Measurements from ENCODE around the gene CEP85.

Gene CEP85

DNA sequence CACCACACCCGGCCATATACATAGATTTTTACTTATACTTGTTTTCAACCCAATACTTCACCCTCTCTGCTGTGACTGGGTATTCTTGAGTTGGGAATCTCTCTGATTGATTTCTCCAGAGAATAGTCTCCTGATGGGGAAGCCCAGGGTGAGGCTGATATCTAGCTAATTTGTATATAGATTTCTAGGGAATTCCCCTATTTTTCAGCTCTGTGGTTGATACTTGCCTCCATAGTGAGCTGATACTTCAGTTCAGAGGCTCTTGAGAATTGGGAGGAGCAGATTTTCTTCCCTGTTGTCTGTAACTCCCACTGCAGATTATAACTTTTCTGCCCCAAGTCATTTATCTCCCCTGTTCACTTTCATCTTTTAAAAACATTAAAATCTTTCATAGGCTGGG is 31.4 kb downstream of the CEP85 start:
- Histone ChIP-seq H3K27ac (ENCODE audit: low read depth, low read length) (no peak overlapping the region), H3K4me1 (ENCODE audit: insufficient read depth, low read length) (no peaks in the 10 kb centered on the region), H3K4me3 (ENCODE audit: low read depth in 1 of 2, low read length in 2 of 2) (no peak overlapping the region), H3K27me3 (ENCODE audit: control insufficient read depth in 1 of 2, insufficient read depth in 2 of 2, low read length in 2 of 2) (no peaks in the 10 kb centered on the region), H3K9me3 (ENCODE audit: low read length) (no peaks in the 10 kb centered on the region), H3K9ac (ENCODE audit: low read length) (no peak overlapping the region), H3K36me3 (ENCODE audit: insufficient read depth, low read length) (no peaks in the 10 kb centered on the region)

GRCh38 chr1:26268290-26269197 is 34.5 kb downstream of the CEP85 start:
- Histone ChIP-seq H3K27ac (ENCODE audit: low read depth, low read length) (no peak overlapping the region), H3K4me3 (ENCODE audit: low read depth in 1 of 2, low read length in 2 of 2) (no peak overlapping the region), H3K27me3 (ENCODE audit: control insufficient read depth in 1 of 2, insufficient read depth in 2 of 2, low read length in 2 of 2) (no peaks in the 10 kb centered on the region), H3K36me3 (ENCODE audit: insufficient read depth, low read length) (no peaks in the 10 kb centered on the region), H3K9me3 (ENCODE audit: low read length) (no peaks in the 10 kb centered on the region), H3K9ac (ENCODE audit: low read length) (no peak overlapping the region), H3K4me1 (ENCODE audit: insufficient read depth, low read length) (no peaks in the 10 kb centered on the region)

GRCh38 chr1:26269198-26269550 is 35.2 kb downstream of the CEP85 start:
- no peaks in the 10 kb centered on the region for H3K27me3 ChIP-seq (ENCODE audit: control insufficient read depth in 1 of 2, insufficient read depth in 2 of 2, low read length in 2 of 2)
- H3K4me3 ChIP-seq (ENCODE audit: low read depth in 1 of 2, low read length in 2 of 2), result no peak overlapping the region
- no peaks in the 10 kb centered on the region for H3K4me1 ChIP-seq (ENCODE audit: insufficient read depth, low read length)
- H3K27ac ChIP-seq (ENCODE audit: low read depth, low read length), result no peak overlapping the region
- H3K36me3 ChIP-seq (ENCODE audit: insufficient read depth, low read length), result no peaks in the 10 kb centered on the region
- H3K9ac ChIP-seq (ENCODE audit: low read length), result no peak overlapping the region
- H3K9me3 ChIP-seq (ENCODE audit: low read length), result no peaks in the 10 kb centered on the region

GRCh38 chr1:26274801-26275425 is 40.9 kb downstream of the CEP85 start:
- Histone ChIP-seq H3K4me3 (ENCODE audit: low read depth in 1 of 2, low read length in 2 of 2) (no peak overlapping the region), H3K27me3 (ENCODE audit: control insufficient read depth in 1 of 2, insufficient read depth in 2 of 2, low read length in 2 of 2) (no peaks in the 10 kb centered on the region), H3K4me1 (ENCODE audit: insufficient read depth, low read length) (peaks cover 43% of the 10 kb centered on the region), H3K36me3 (ENCODE audit: insufficient read depth, low read length) (peaks cover 6% of the 10 kb centered on the region), H3K9me3 (ENCODE audit: low read length) (no peaks in the 10 kb centered on the region), H3K9ac (ENCODE audit: low read length) (no peak overlapping the region), H3K27ac (ENCODE audit: low read depth, low read length) (no peak overlapping the region)

DNA sequence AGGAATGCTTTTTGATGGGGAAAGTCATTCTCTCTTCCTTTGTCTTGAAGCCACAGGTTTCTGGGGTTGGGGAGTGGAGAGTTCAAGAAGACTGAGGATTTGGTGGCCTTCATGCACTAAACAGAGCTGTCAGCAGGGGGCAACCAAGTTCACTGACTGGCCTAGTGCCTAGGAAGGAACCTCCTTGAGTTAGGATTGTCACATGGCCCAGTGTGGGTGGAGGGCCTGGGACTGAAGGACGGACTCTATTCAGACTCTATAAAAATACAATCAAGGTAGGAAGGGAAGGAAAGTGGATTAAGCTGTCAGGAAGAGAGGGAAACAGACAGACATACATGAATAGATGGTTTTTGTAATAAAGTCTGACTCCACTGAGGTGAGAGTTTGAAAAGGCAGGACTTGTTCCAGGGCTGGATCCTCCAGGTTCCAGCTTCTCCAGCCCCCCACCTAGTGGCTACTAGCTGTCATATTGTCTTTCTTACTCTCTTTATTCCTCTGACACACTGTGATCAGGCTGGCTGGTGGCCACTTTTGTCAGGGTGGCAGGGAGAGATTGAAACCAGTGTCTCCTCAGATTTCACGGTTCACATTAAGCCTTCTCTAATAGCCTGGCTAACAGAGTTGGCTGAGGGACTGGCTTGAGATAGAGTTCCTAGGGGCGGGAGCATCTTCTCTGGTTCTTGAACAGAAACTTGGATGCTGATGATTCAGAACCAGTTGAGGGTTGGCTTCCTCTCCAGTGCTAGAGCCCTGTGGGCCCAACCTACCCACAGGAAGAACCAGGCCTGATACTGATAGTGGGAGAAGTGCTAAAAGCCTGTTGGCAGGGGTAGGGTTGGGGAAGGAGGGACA is 41.8 kb downstream of the CEP85 start:
- H3K9ac ChIP-seq (ENCODE audit: low read length), result peak overlapping the region; percentile 26
- H3K27me3 ChIP-seq (ENCODE audit: control insufficient read depth in 1 of 2, insufficient read depth in 2 of 2, low read length in 2 of 2), result no peaks in the 10 kb centered on the region
- peaks cover 48% of the 10 kb centered on the region for H3K4me1 ChIP-seq (ENCODE audit: insufficient read depth, low read length)
- no peak overlapping the region for H3K4me3 ChIP-seq (ENCODE audit: low read depth in 1 of 2, low read length in 2 of 2)
- H3K27ac ChIP-seq (ENCODE audit: low read depth, low read length), result peak overlapping the region; percentile 27
- no peaks in the 10 kb centered on the region for H3K9me3 ChIP-seq (ENCODE audit: low read length)
- peaks cover 6% of the 10 kb centered on the region for H3K36me3 ChIP-seq (ENCODE audit: insufficient read depth, low read length)

GRCh38 chr1:26276432-26276838 is 42.4 kb downstream of the CEP85 start:
- Histone ChIP-seq H3K9ac (ENCODE audit: low read length) (peak overlapping the region; percentile 26), H3K4me1 (ENCODE audit: insufficient read depth, low read length) (peaks cover 54% of the 10 kb centered on the region)

GRCh38 chr1:26277261-26277661 is 43.3 kb downstream of the CEP85 start:
- peaks cover 6% of the 10 kb centered on the region for H3K36me3 ChIP-seq (ENCODE audit: insufficient read depth, low read length)
- H3K9ac ChIP-seq (ENCODE audit: low read length), result no peak overlapping the region
- H3K9me3 ChIP-seq (ENCODE audit: low read length), result no peaks in the 10 kb centered on the region
- H3K4me1 ChIP-seq (ENCODE audit: insufficient read depth, low read length), result peaks cover 56% of the 10 kb centered on the region
- no peak overlapping the region for H3K4me3 ChIP-seq (ENCODE audit: low read depth in 1 of 2, low read length in 2 of 2)
- no peaks in the 10 kb centered on the region for H3K27me3 ChIP-seq (ENCODE audit: control insufficient read depth in 1 of 2, insufficient read depth in 2 of 2, low read length in 2 of 2)
- H3K27ac ChIP-seq (ENCODE audit: low read depth, low read length), result no peak overlapping the region

More at GRCh38 chr1:26276432-26276838, 42.4 kb downstream of the CEP85 start:
- no peak overlapping the region for H3K4me3 ChIP-seq (ENCODE audit: low read depth in 1 of 2, low read length in 2 of 2)
- H3K36me3 ChIP-seq (ENCODE audit: insufficient read depth, low read length), result peaks cover 6% of the 10 kb centered on the region
- no peaks in the 10 kb centered on the region for H3K27me3 ChIP-seq (ENCODE audit: control insufficient read depth in 1 of 2, insufficient read depth in 2 of 2, low read length in 2 of 2)
- H3K27ac ChIP-seq (ENCODE audit: low read depth, low read length), result no peak overlapping the region
- H3K9me3 ChIP-seq (ENCODE audit: low read length), result no peaks in the 10 kb centered on the region

DNA sequence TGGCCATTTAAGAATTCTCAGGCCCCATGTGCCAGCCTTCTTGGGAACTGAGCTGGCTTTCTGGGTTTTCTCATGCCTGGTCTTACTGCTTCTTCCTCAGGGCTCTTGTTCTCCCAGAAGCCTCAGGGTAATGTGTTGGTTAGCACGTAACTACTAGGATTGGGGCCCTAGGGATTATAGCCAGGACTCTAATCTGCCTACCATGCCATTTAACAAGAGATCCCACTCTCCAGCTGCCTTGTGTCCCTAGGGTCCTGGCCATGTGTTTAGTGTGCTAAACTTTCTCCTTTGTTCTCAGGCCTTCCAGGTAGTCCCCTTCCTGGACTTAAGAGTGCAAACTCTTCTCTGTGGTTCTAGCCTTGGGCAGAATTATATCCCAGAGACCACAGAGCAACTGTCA is 43.7 kb downstream of the CEP85 start:
- H3K4me3 ChIP-seq (ENCODE audit: low read depth in 1 of 2, low read length in 2 of 2), result no peak overlapping the region
- H3K4me1 ChIP-seq (ENCODE audit: insufficient read depth, low read length), result peaks cover 56% of the 10 kb centered on the region
- peaks cover 6% of the 10 kb centered on the region for H3K36me3 ChIP-seq (ENCODE audit: insufficient read depth, low read length)
- H3K27me3 ChIP-seq (ENCODE audit: control insufficient read depth in 1 of 2, insufficient read depth in 2 of 2, low read length in 2 of 2), result no peaks in the 10 kb centered on the region
- H3K9me3 ChIP-seq (ENCODE audit: low read length), result no peaks in the 10 kb centered on the region
- H3K9ac ChIP-seq (ENCODE audit: low read length), result no peak overlapping the region
- no peak overlapping the region for H3K27ac ChIP-seq (ENCODE audit: low read depth, low read length)

DNA sequence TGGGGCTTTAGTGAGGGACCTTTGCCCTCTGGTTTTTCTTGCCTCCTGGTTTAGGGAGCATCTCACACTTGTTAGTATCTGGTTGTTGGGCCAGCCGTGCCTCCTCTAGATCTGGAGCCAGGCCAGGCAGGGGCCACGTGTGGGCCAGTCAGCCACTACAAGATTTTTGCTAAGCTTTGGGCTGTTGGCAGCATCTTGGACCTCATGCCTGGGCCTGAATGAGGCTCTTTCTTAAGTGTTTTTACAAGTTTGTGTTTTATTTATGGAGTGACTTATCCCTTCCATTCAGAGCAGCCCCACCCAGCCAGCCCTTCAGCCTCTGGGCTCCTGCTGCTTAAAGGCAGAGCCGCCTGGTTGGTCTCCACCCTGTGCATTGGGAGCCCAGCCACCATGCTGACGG is 44.3 kb downstream of the CEP85 start:
- Histone ChIP-seq H3K4me3 (ENCODE audit: low read depth in 1 of 2, low read length in 2 of 2) (no peak overlapping the region), H3K27ac (ENCODE audit: low read depth, low read length) (no peak overlapping the region), H3K9ac (ENCODE audit: low read length) (no peak overlapping the region), H3K27me3 (ENCODE audit: control insufficient read depth in 1 of 2, insufficient read depth in 2 of 2, low read length in 2 of 2) (no peaks in the 10 kb centered on the region), H3K36me3 (ENCODE audit: insufficient read depth, low read length) (peaks cover 6% of the 10 kb centered on the region), H3K9me3 (ENCODE audit: low read length) (no peaks in the 10 kb centered on the region), H3K4me1 (ENCODE audit: insufficient read depth, low read length) (peaks cover 56% of the 10 kb centered on the region)

GRCh38 chr1:26278724-26279455 is 44.9 kb downstream of the CEP85 start:
- Histone ChIP-seq H3K4me1 (ENCODE audit: insufficient read depth, low read length) (peaks cover 56% of the 10 kb centered on the region), H3K9ac (ENCODE audit: low read length) (peak overlapping the region; percentile 58), H3K27ac (ENCODE audit: low read depth, low read length) (peak overlapping the region; percentile 85), H3K4me3 (ENCODE audit: low read depth in 1 of 2, low read length in 2 of 2) (peak overlapping the region; percentile 62 to 80), H3K9me3 (ENCODE audit: low read length) (no peaks in the 10 kb centered on the region), H3K27me3 (ENCODE audit: control insufficient read depth in 1 of 2, insufficient read depth in 2 of 2, low read length in 2 of 2) (no peaks in the 10 kb centered on the region), H3K36me3 (ENCODE audit: insufficient read depth, low read length) (peaks cover 6% of the 10 kb centered on the region)

All from muscle layer of colon (tissue), 2 donors.